BJ (cell line): Measurements from ENCODE around the gene HPCAL1. TPM values are rescaled to one million over a fixed set of nuclear protein-coding genes. Genes with fewer than 3 reads are reported as not detected.

Experiments
- CTCF ChIA-PET: fragments of 350-600 bp; formaldehyde crosslinking; extraction: SDS; loops from one replicate; lab custom pipeline; 2021; ENCODE audit warnings: antibody characterized with exemption, inconsistent platforms; lab: Yijun Ruan, JAX
- POLR2A ChIA-PET: fragments of 300-600 bp; sonication (Branson Sonifier 250); formaldehyde crosslinking; extraction: SDS; loops from one replicate; lab custom pipeline; 2021; ENCODE audit warnings: antibody characterized with exemption; lab: Charles Lee
- DNase-seq: peaks from one replicate; pipeline ENCODE4 v3.0.0-alpha.2; 2011; ENCODE audit warnings: low read depth
- H3K27me3 ChIP-seq: 2 replicates; pipeline ENCODE4 v1.6.0; 2011; ENCODE audit warnings: low read length; ENCODE audit not compliant: control insufficient read depth, insufficient read depth
- H3K36me3 ChIP-seq: 2 replicates; pipeline ENCODE4 v1.5.1; 2011; ENCODE audit warnings: low read length; ENCODE audit not compliant: control insufficient read depth, insufficient read depth
- H3K4me3 ChIP-seq: 2 replicates; pipeline ENCODE4 v1.5.1; 2011; ENCODE audit warnings: low read depth, mild to moderate bottlenecking, control low read depth, low read length
- polyA plus RNA-seq: library from polyadenylated mRNA; depleted of rRNA; stranded (reverse); fragments of >200 nt; gene quantifications from 2 replicates; pipeline ENCODE4 v1.2.3, GENCODE V29; 2011
- TF ChIP-seq, protein P1 (sequence below): IDR thresholded peaks from 2 replicates; pipeline ENCODE4 v1.5.1; 2011; ENCODE audit warnings: low read depth, mild to moderate bottlenecking, control low read depth, inconsistent platforms, low read length, moderate library complexity; ENCODE audit not compliant: insufficient read depth

The HPCAL1 gene
- polyA plus RNA-seq, 1 experiment = 17.6 TPM

GRCh38 chr2:10411557-10411956 is 108.9 kb downstream of the HPCAL1 start:
- ChIA-PET CTCF (interaction anchor here (8.1 kb wide), 1 partner anchor 283 kb away, joined by 136 read pairs; the partner anchor contains the start of gene RRM2), POLR2A (no interaction called here)
- DNase-seq = no peak
- Histone ChIP-seq H3K4me3 (no peak overlapping the region), H3K36me3 (no peaks in the 10 kb centered on the region), H3K27me3 (no peaks in the 10 kb centered on the region)
- TF ChIP-seq, protein P1, sequence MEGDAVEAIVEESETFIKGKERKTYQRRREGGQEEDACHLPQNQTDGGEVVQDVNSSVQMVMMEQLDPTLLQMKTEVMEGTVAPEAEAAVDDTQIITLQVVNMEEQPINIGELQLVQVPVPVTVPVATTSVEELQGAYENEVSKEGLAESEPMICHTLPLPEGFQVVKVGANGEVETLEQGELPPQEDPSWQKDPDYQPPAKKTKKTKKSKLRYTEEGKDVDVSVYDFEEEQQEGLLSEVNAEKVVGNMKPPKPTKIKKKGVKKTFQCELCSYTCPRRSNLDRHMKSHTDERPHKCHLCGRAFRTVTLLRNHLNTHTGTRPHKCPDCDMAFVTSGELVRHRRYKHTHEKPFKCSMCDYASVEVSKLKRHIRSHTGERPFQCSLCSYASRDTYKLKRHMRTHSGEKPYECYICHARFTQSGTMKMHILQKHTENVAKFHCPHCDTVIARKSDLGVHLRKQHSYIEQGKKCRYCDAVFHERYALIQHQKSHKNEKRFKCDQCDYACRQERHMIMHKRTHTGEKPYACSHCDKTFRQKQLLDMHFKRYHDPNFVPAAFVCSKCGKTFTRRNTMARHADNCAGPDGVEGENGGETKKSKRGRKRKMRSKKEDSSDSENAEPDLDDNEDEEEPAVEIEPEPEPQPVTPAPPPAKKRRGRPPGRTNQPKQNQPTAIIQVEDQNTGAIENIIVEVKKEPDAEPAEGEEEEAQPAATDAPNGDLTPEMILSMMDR = no peak

GRCh38 chr2:10412380-10412779 is 109.7 kb downstream of the HPCAL1 start:
- TF ChIP-seq, protein P1 = no peak
- CTCF ChIA-PET = no interaction called here
- POLR2A ChIA-PET = no interaction called here

GRCh38 chr2:10413503-10413902 is 110.8 kb downstream of the HPCAL1 start:
- Histone ChIP-seq H3K4me3 (no peak overlapping the region), H3K36me3 (no peaks in the 10 kb centered on the region), H3K27me3 (no peaks in the 10 kb centered on the region)
- TF ChIP-seq, protein P1 = no peak
- DNase-seq = no peak
- POLR2A ChIA-PET = no interaction called here
- CTCF ChIA-PET = no interaction called here

More at GRCh38 chr2:10412380-10412779, 109.7 kb downstream of the HPCAL1 start:
- Histone ChIP-seq H3K4me3 (no peak overlapping the region), H3K27me3 (no peaks in the 10 kb centered on the region), H3K36me3 (no peaks in the 10 kb centered on the region)
- no peak for DNase-seq

GRCh38 chr2:10413991-10414451 is 111.3 kb downstream of the HPCAL1 start:
- TF ChIP-seq, protein P1 = no peak
- ChIA-PET POLR2A (no interaction called here), CTCF (no interaction called here)
- no peak for DNase-seq
- no peak overlapping the region for H3K4me3 ChIP-seq
- no peaks in the 10 kb centered on the region for H3K27me3 ChIP-seq
- no peaks in the 10 kb centered on the region for H3K36me3 ChIP-seq

- TF ChIP-seq, protein P1 = no peak
- no peak for DNase-seq
- ChIA-PET POLR2A (no interaction called here), CTCF (interaction anchor here (0.6 kb wide), 1 partner anchor 141 kb away, joined by 3 read pairs; no protein-coding TSS in a partner anchor)
- H3K27me3 ChIP-seq = no peaks in the 10 kb centered on the region
- no peaks in the 10 kb centered on the region for H3K36me3 ChIP-seq
- no peak overlapping the region for H3K4me3 ChIP-seq
Measured at GRCh38 chr2:10414591-10414990, 111.9 kb downstream of the HPCAL1 start.
